Breast epithelium (tissue), 3 donors: ENCODE measurements around the gene ZCCHC14.

Experiments
- CTCF ChIP-seq, 3 donors: fragments of 450-650 bp; IDR thresholded peaks; one replicate each; pipeline ENCODE4 v1.5.1; 2016 to 2017; ENCODE audit warnings: antibody characterized with exemption in 3 of 3, mild to moderate bottlenecking in 3 of 3, moderate library complexity in 3 of 3
- POLR2A ChIP-seq: fragments of 450-650 bp; IDR thresholded peaks from one replicate; pipeline ENCODE4 v1.6.1; 2016; ENCODE audit warnings: antibody characterized with exemption, mild to moderate bottlenecking, moderate library complexity
- POLR2AphosphoS5 ChIP-seq, 3 donors: sonication (generic); formaldehyde crosslinking; IDR thresholded peaks; one replicate each; pipeline ENCODE4 v1.6.1; 2017; ENCODE audit warnings: antibody characterized with exemption in 3 of 3

GRCh38 chr16:87360862-87361610, 131.8 kb downstream of the ZCCHC14 start:
- no peak for TF ChIP-seq CTCF (IDR thresholded peaks at IDR 0.05)
- TF ChIP-seq POLR2A, result no peak
- no peak for TF ChIP-seq POLR2AphosphoS5 (IDR thresholded peaks at IDR 0.05)
